Transverse colon (tissue), 4 donors: ENCODE data around the gene CILP. TPM values are rescaled to one million over a fixed set of nuclear protein-coding genes. Genes with fewer than 3 reads are reported as not detected.

ENCODE experiments used
- DNase-seq: peaks from one replicate; pipeline ENCODE4 v3.0.0-alpha.2; 2019
- H3K27ac ChIP-seq, 4 donors: fragments of 200-600 bp; sonication (generic); 2 replicates each; pipeline ENCODE4 v1.5.1; 2016 to 2018; ENCODE audit warnings: inconsistent platforms in 4 of 4
- H3K27me3 ChIP-seq: fragments of 200-600 bp; sonication (generic); 2 replicates; pipeline ENCODE4 v1.5.1; 2017; ENCODE audit warnings: inconsistent platforms
- H3K36me3 ChIP-seq, 4 donors: fragments of 200-600 bp; sonication (generic); 2 replicates each; pipeline ENCODE4 v1.5.1; 2017 to 2019; ENCODE audit warnings: inconsistent platforms in 4 of 4
- H3K4me1 ChIP-seq, 4 donors: fragments of 200-600 bp; sonication (generic); 2 replicates each; pipeline ENCODE4 v1.5.1; 2017 to 2020; ENCODE audit warnings: inconsistent platforms in 4 of 4
- H3K4me3 ChIP-seq, 4 donors: fragments of 200-600 bp; sonication (generic); 1 replicate in 1 of 4; 2 replicates in 3 of 4; pipeline versions ENCODE4 v1.5.1 to v1.6.1; 2017 to 2019; ENCODE audit warnings: inconsistent platforms in 4 of 4
- H3K9me3 ChIP-seq, 2 donors: fragments of 200-600 bp; sonication (generic); 2 replicates each; pipeline ENCODE4 v1.5.1; 2017 to 2019; ENCODE audit warnings: inconsistent platforms in 2 of 2
- CTCF ChIP-seq, 5 experiments: fragments of 200-600 bp in 3 of 5; fragments of 450-650 bp in 2 of 5; sonication (generic) in 3 of 5; IDR thresholded peaks; 1 replicate in 2 of 5; 2 replicates in 3 of 5; pipeline ENCODE4 v1.5.1; 2016 to 2017; ENCODE audit warnings: antibody characterized with exemption in 5 of 5, inconsistent platforms in 3 of 5, mild to moderate bottlenecking in 2 of 5, moderate library complexity in 1 of 5
- EP300 ChIP-seq: sonication (generic); formaldehyde crosslinking; IDR thresholded peaks from one replicate; pipeline ENCODE4 v1.6.1; 2017; ENCODE audit warnings: antibody characterized with exemption, low read depth
- POLR2A ChIP-seq: fragments of 450-650 bp; IDR thresholded peaks from one replicate; pipeline ENCODE4 v1.6.1; 2016; ENCODE audit warnings: antibody characterized with exemption, mild to moderate bottlenecking, moderate library complexity
- POLR2AphosphoS5 ChIP-seq, 3 donors: sonication (generic); formaldehyde crosslinking; IDR thresholded peaks; one replicate each; pipeline ENCODE4 v1.6.1; 2016; ENCODE audit warnings: antibody characterized with exemption in 3 of 3
- WGBS, 2 donors: methylation state at CpG; one replicate each; pipeline ENCODE4 v1.1.5; 2018; ENCODE audit warnings: low coverage in 1 of 2; 5-methylcytosine and 5-hydroxymethylcytosine counted together
- in situ Hi-C, 4 donors: fragments of 200-750 bp; cut with MboI; loops; one replicate each; pipeline versions ENCODE4 v1.15.0 to v1.15.1; 2017; ENCODE audit warnings: low sequenced_read_pairs in 3 of 4, low pct_ligation_motif_present in 1 of 4, low pct_unique_long_range_greater_than_20kb in 1 of 4
- intact Hi-C: fragments of 100-400 bp; cut with DNase I; formaldehyde crosslinking; loops from one replicate; pipeline ENCODE4 v1.15.1; 2023; ENCODE audit warnings: low total_unique reads
- total RNA-seq, 4 donors: library from RNA; depleted of rRNA; stranded (reverse); fragments of >200 nt; gene quantifications; one replicate each; pipeline ENCODE4 v1.1.0, GENCODE V29; 2016

Gene CILP
- total RNA-seq, 4 donors from 2014 or later: 8.1 to 89.6 (median 18.5) TPM

GRCh38 chr15:65255486-65256140 lies 44.3 kb upstream of the CILP start:
- Histone ChIP-seq H3K4me3 (no peak overlapping the region), H3K27ac (peak overlapping the region in 2 of 4 donors; percentile 33 to 48), H3K9me3 (no peaks in the 10 kb centered on the region), H3K27me3 (no peaks in the 10 kb centered on the region), H3K36me3 (no peaks in the 10 kb centered on the region), H3K4me1 (peaks cover 13 to 40% (median 24%) of the 10 kb centered on the region in 4 donors)
- TF ChIP-seq CTCF (IDR thresholded peaks at IDR 0.05) (no peak), EP300 (no peak), POLR2A (no peak), POLR2AphosphoS5 (IDR thresholded peaks at IDR 0.05) (no peak)
- DNase-seq: no peak
- intact Hi-C loops (no loop called here), in situ Hi-C loops (no loop called here)
- WGBS, 2 donors: 94% methylated on average over 7 of the region's 7 CpGs

DNA sequence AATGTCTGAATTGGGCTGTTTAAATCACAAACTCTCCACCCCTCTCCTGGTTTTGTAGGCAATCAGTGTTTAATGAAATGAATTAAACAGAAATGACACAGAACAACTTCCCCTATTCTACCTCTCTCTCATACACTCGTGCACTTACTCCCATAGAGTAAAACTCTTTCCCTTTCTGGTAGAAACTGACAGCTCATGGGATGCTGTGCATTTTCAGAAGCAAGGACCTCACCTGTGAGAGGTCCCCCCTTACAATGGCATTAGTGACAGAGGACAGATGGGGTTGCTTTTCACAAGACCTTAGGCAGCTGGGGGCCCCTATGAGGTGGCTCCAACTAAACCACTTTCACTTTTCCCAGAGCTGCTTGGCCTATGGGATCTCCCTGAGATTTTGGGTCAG lies 43.5 kb upstream of the CILP start:
- Histone ChIP-seq H3K27me3 (no peaks in the 10 kb centered on the region), H3K27ac (peak overlapping the region in 3 of 4 donors; percentile 33 to 48 (median 39)), H3K9me3 (no peaks in the 10 kb centered on the region), H3K36me3 (no peaks in the 10 kb centered on the region), H3K4me1 (peaks cover 13 to 35% (median 20%) of the 10 kb centered on the region in 4 donors), H3K4me3 (no peak overlapping the region)
- 52 to 71% methylated on average over 1 of the region's 1 CpG for WGBS, 2 donors
- in situ Hi-C loops: no loop called here
- TF ChIP-seq EP300 (no peak), CTCF (IDR thresholded peaks at IDR 0.05) (no peak), POLR2AphosphoS5 (IDR thresholded peaks at IDR 0.05) (no peak), POLR2A (no peak)
- no peak for DNase-seq
- intact Hi-C loops: no loop called here

- Histone ChIP-seq H3K4me1 (peaks cover 13 to 37% (median 19%) of the 10 kb centered on the region in 4 donors), H3K9me3 (no peaks in the 10 kb centered on the region), H3K27me3 (no peaks in the 10 kb centered on the region), H3K4me3 (no peak overlapping the region), H3K27ac (peak overlapping the region in 3 of 4 donors; percentile 39 to 48 (median 44)), H3K36me3 (no peaks in the 10 kb centered on the region)
- no peak for TF ChIP-seq CTCF (IDR thresholded peaks at IDR 0.05)
- TF ChIP-seq POLR2A: no peak
- no peak for TF ChIP-seq POLR2AphosphoS5 (IDR thresholded peaks at IDR 0.05)
- no peak for TF ChIP-seq EP300
- in situ Hi-C loops: no loop called here
- intact Hi-C loops: no loop called here
- WGBS, 2 donors: 41 to 59% methylated on average over 4 of the region's 4 CpGs
- no peak for DNase-seq
Observed at GRCh38 chr15:65254356-65254755, 43.1 kb upstream of the CILP start.

GRCh38 chr15:65249641-65250040 lies 38.4 kb upstream of the CILP start:
- H3K9me3 ChIP-seq: no peaks in the 10 kb centered on the region
- H3K27me3 ChIP-seq: no peaks in the 10 kb centered on the region
- 55% methylated on average over 2 of the region's 2 CpGs; no CpG with 5 or more reads in 1 of the 2 donors for WGBS, 2 donors
- DNase-seq: no peak
- H3K4me3 ChIP-seq: no peak overlapping the region
- H3K27ac ChIP-seq: peak overlapping the region in 3 of 4 donors; percentile 30 to 72 (median 48)
- no peaks in the 10 kb centered on the region for H3K36me3 ChIP-seq
- in situ Hi-C loops: no loop called here
- no peak for TF ChIP-seq POLR2A
- TF ChIP-seq EP300: no peak
- no peak for TF ChIP-seq POLR2AphosphoS5 (IDR thresholded peaks at IDR 0.05)
- TF ChIP-seq CTCF (IDR thresholded peaks at IDR 0.05): no peak
- intact Hi-C loops: no loop called here
- peaks cover 0 to 12% (median 6%) of the 10 kb centered on the region in 4 donors for H3K4me1 ChIP-seq
